Measurements from ENCODE around the gene GLI3.
A peak's percentile ranks its signal among the peaks of the same experiment; 100 is the strongest.

GLI3 gene

GRCh38 chr7:42183547-42183946 lies 53.5 kb downstream of the GLI3 start:
- Histone ChIP-seq H3K4me2 (ENCODE audit: low read length) (no peak overlapping the region), H3K9me3 (ENCODE audit: insufficient read depth, low read depth, low read length) (no peaks in the 10 kb centered on the region), H4K8ac (ENCODE audit: low read depth, low read length) (no peak overlapping the region), H2BK12ac (ENCODE audit: low read length) (no peak overlapping the region), H3K27me3 (ENCODE audit: insufficient read depth, low read length) (no peaks in the 10 kb centered on the region), H2BK120ac (ENCODE audit: insufficient read depth, low read length, poor library complexity) (no peak overlapping the region), H4K91ac (ENCODE audit: low read depth, low read length) (no peak overlapping the region), H3K4ac (ENCODE audit: low read depth, low read length) (no peak overlapping the region), H2AFZ (ENCODE audit: insufficient read depth, low read length, poor library complexity) (no peak overlapping the region), H4K12ac (ENCODE audit: low read depth, low read length) (no peak overlapping the region), H3K79me2 (ENCODE audit: control insufficient read depth, insufficient read depth, low read length, poor library complexity) (no peaks in the 10 kb centered on the region), H2AK5ac (ENCODE audit: low read length) (no peak overlapping the region), H3K27ac (ENCODE audit: low read depth, low read length) (no peak overlapping the region), H2BK5ac (ENCODE audit: low read depth, low read length, poor library complexity) (no peak overlapping the region), H3K36me3 (ENCODE audit: control insufficient read depth in 1 of 2, insufficient read depth in 2 of 2, low read length in 2 of 2) (peaks cover 0 to 10% of the 10 kb centered on the region in 2 experiments), H3K18ac (ENCODE audit: low read length) (peak overlapping the region; percentile 20), H3K23ac (ENCODE audit: low read length) (no peak overlapping the region), H3K79me1 (ENCODE audit: low read length) (no peaks in the 10 kb centered on the region), H3K4me1 (ENCODE audit: control insufficient read depth in 1 of 2, insufficient read depth in 2 of 2, low read length in 2 of 2) (peaks cover 0 to 6% of the 10 kb centered on the region in 2 experiments), H3K14ac (ENCODE audit: low read length) (no peak overlapping the region), H3K9ac (ENCODE audit: low read length) (no peak overlapping the region), H3K4me3 (ENCODE audit: low read depth, low read length) (no peak overlapping the region)
- no CpG with 5 or more reads among the region's 6 CpGs for WGBS (ENCODE audit: extremely low coverage, insufficient coverage, insufficient read length)
- no peak for DNase-seq

GRCh38 chr7:42181566-42181965 lies 55.4 kb downstream of the GLI3 start:
- Histone ChIP-seq H3K4me3 (ENCODE audit: low read depth, low read length) (no peak overlapping the region), H3K27ac (ENCODE audit: low read depth, low read length) (no peak overlapping the region), H3K14ac (ENCODE audit: low read length) (no peak overlapping the region), H3K36me3 (ENCODE audit: control insufficient read depth in 1 of 2, insufficient read depth in 2 of 2, low read length in 2 of 2) (peaks cover 0 to 10% of the 10 kb centered on the region in 2 experiments), H3K79me2 (ENCODE audit: control insufficient read depth, insufficient read depth, low read length, poor library complexity) (no peaks in the 10 kb centered on the region), H3K79me1 (ENCODE audit: low read length) (no peaks in the 10 kb centered on the region), H3K4me2 (ENCODE audit: low read length) (no peak overlapping the region), H4K91ac (ENCODE audit: low read depth, low read length) (no peak overlapping the region), H3K4ac (ENCODE audit: low read depth, low read length) (no peak overlapping the region), H2BK120ac (ENCODE audit: insufficient read depth, low read length, poor library complexity) (no peak overlapping the region), H3K23ac (ENCODE audit: low read length) (no peak overlapping the region), H2AK5ac (ENCODE audit: low read length) (no peak overlapping the region), H2AFZ (ENCODE audit: insufficient read depth, low read length, poor library complexity) (no peak overlapping the region), H3K18ac (ENCODE audit: low read length) (no peak overlapping the region), H3K4me1 (ENCODE audit: control insufficient read depth in 1 of 2, insufficient read depth in 2 of 2, low read length in 2 of 2) (peaks cover 0 to 7% of the 10 kb centered on the region in 2 experiments), H4K8ac (ENCODE audit: low read depth, low read length) (no peak overlapping the region), H4K12ac (ENCODE audit: low read depth, low read length) (no peak overlapping the region), H2BK5ac (ENCODE audit: low read depth, low read length, poor library complexity) (no peak overlapping the region), H3K9ac (ENCODE audit: low read length) (no peak overlapping the region), H3K27me3 (ENCODE audit: insufficient read depth, low read length) (no peaks in the 10 kb centered on the region), H3K9me3 (ENCODE audit: insufficient read depth, low read depth, low read length) (no peaks in the 10 kb centered on the region), H2BK12ac (ENCODE audit: low read length) (no peak overlapping the region)
- DNase-seq: no peak
- WGBS (ENCODE audit: extremely low coverage, insufficient coverage, insufficient read length): no CpG with 5 or more reads among the region's 4 CpGs

- H3K4me2 ChIP-seq (ENCODE audit: low read length): no peak overlapping the region
- no peak for DNase-seq
- H3K36me3 ChIP-seq (ENCODE audit: control insufficient read depth in 1 of 2, insufficient read depth in 2 of 2, low read length in 2 of 2): peaks cover 0 to 10% of the 10 kb centered on the region in 2 experiments
- H3K9ac ChIP-seq (ENCODE audit: low read length): no peak overlapping the region
- H4K8ac ChIP-seq (ENCODE audit: low read depth, low read length): no peak overlapping the region
- no CpG with 5 or more reads among the region's 2 CpGs for WGBS (ENCODE audit: extremely low coverage, insufficient coverage, insufficient read length)
- no peak overlapping the region for H3K27ac ChIP-seq (ENCODE audit: low read depth, low read length)
- H3K79me1 ChIP-seq (ENCODE audit: low read length): no peaks in the 10 kb centered on the region
- no peak overlapping the region for H2AK5ac ChIP-seq (ENCODE audit: low read length)
- no peak overlapping the region for H2BK12ac ChIP-seq (ENCODE audit: low read length)
- H3K27me3 ChIP-seq (ENCODE audit: insufficient read depth, low read length): no peaks in the 10 kb centered on the region
- H3K4me1 ChIP-seq (ENCODE audit: control insufficient read depth in 1 of 2, insufficient read depth in 2 of 2, low read length in 2 of 2): peaks cover 0 to 8% of the 10 kb centered on the region in 2 experiments
- no peak overlapping the region for H3K14ac ChIP-seq (ENCODE audit: low read length)
- H3K23ac ChIP-seq (ENCODE audit: low read length): no peak overlapping the region
- no peak overlapping the region for H4K12ac ChIP-seq (ENCODE audit: low read depth, low read length)
- no peak overlapping the region for H4K91ac ChIP-seq (ENCODE audit: low read depth, low read length)
- no peak overlapping the region for H3K18ac ChIP-seq (ENCODE audit: low read length)
- H2AFZ ChIP-seq (ENCODE audit: insufficient read depth, low read length, poor library complexity): no peak overlapping the region
- no peak overlapping the region for H3K4ac ChIP-seq (ENCODE audit: low read depth, low read length)
- no peaks in the 10 kb centered on the region for H3K79me2 ChIP-seq (ENCODE audit: control insufficient read depth, insufficient read depth, low read length, poor library complexity)
- H3K4me3 ChIP-seq (ENCODE audit: low read depth, low read length): no peak overlapping the region
- H2BK5ac ChIP-seq (ENCODE audit: low read depth, low read length, poor library complexity): no peak overlapping the region
- no peaks in the 10 kb centered on the region for H3K9me3 ChIP-seq (ENCODE audit: insufficient read depth, low read depth, low read length)
- no peak overlapping the region for H2BK120ac ChIP-seq (ENCODE audit: insufficient read depth, low read length, poor library complexity)
Observed at GRCh38 chr7:42180806-42181205, 56.2 kb downstream of the GLI3 start.

DNA sequence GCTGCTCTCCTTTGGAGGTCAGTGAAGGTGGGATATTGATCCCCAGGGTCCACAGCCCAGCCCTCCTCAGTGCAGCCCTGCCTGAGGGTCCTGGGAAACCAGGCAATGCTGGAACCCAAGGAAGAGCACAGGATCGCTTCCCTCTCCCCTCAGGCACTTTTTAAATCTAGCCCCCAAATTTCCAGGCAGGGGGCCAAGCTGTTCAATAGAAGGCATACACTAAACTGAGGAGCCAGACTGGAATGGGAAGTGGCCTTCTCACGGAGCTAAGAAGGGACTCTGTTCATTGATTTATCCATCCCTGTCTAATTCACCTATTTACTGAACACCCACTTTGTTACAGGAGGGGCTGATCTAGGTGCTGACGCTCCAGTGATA lies 60.3 kb downstream of the GLI3 start:
- Histone ChIP-seq H3K79me1 (ENCODE audit: low read length) (no peaks in the 10 kb centered on the region), H2AFZ (ENCODE audit: insufficient read depth, low read length, poor library complexity) (no peak overlapping the region), H2BK120ac (ENCODE audit: insufficient read depth, low read length, poor library complexity) (no peak overlapping the region), H3K18ac (ENCODE audit: low read length) (no peak overlapping the region), H2BK5ac (ENCODE audit: low read depth, low read length, poor library complexity) (no peak overlapping the region), H3K9ac (ENCODE audit: low read length) (no peak overlapping the region), H2BK12ac (ENCODE audit: low read length) (no peak overlapping the region), H3K27me3 (ENCODE audit: insufficient read depth, low read length) (no peaks in the 10 kb centered on the region), H3K4me1 (ENCODE audit: control insufficient read depth in 1 of 2, insufficient read depth in 2 of 2, low read length in 2 of 2) (peaks cover 0 to 4% of the 10 kb centered on the region in 2 experiments), H4K91ac (ENCODE audit: low read depth, low read length) (no peak overlapping the region), H3K4ac (ENCODE audit: low read depth, low read length) (no peak overlapping the region), H2AK5ac (ENCODE audit: low read length) (no peak overlapping the region), H4K8ac (ENCODE audit: low read depth, low read length) (no peak overlapping the region), H3K23ac (ENCODE audit: low read length) (no peak overlapping the region), H3K36me3 (ENCODE audit: control insufficient read depth in 1 of 2, insufficient read depth in 2 of 2, low read length in 2 of 2) (peaks cover 0 to 10% of the 10 kb centered on the region in 2 experiments), H3K79me2 (ENCODE audit: control insufficient read depth, insufficient read depth, low read length, poor library complexity) (no peaks in the 10 kb centered on the region), H3K9me3 (ENCODE audit: insufficient read depth, low read depth, low read length) (no peaks in the 10 kb centered on the region), H3K4me2 (ENCODE audit: low read length) (no peak overlapping the region), H3K27ac (ENCODE audit: low read depth, low read length) (no peak overlapping the region), H3K14ac (ENCODE audit: low read length) (no peak overlapping the region), H3K4me3 (ENCODE audit: low read depth, low read length) (no peak overlapping the region), H4K12ac (ENCODE audit: low read depth, low read length) (no peak overlapping the region)
- DNase-seq: no peak
- WGBS (ENCODE audit: extremely low coverage, insufficient coverage, insufficient read length): no CpG with 5 or more reads among the region's 3 CpGs
